T-helper 17 cell (primary cell): Measurements from ENCODE around the gene IZUMO4. TPM values are rescaled to one million over a fixed set of nuclear protein-coding genes. Genes with fewer than 3 reads are reported as not detected.
A peak's percentile ranks its signal among the peaks of the same experiment; 100 is the strongest.

ENCODE experiments used
- ATAC-seq: fragments of 150-1000 bp; cut with Tn5 transposase; 2 replicates; pipeline ENCODE4 v1.10.0; 2021; ENCODE audit warnings: mild to moderate bottlenecking, moderate library complexity
- DNase-seq, 3 donors: peaks; one replicate each; pipeline versions ENCODE4 v3.0.0 to v3.0.0-alpha.2; 2020 to 2021
- H3K9me3 ChIP-seq: one replicate; pipeline ENCODE4 v1.7.0; 2013; ENCODE audit warnings: low read length, mild to moderate bottlenecking; ENCODE audit not compliant: control insufficient read depth, poor library complexity, severe bottlenecking
- H3K27ac Mint-ChIP-seq: one replicate; pipeline ENCODE4 v1.8.0; 2022; ENCODE audit warnings: mild to moderate bottlenecking, moderate library complexity, mixed read lengths
- H3K27me3 Mint-ChIP-seq: one replicate; pipeline ENCODE4 v1.8.0; 2022; ENCODE audit warnings: mixed read lengths
- H3K36me3 Mint-ChIP-seq: one replicate; pipeline ENCODE4 v1.8.0; 2022; ENCODE audit warnings: low read depth, mixed read lengths
- H3K4me1 Mint-ChIP-seq: one replicate; pipeline ENCODE4 v1.8.0; 2022; ENCODE audit warnings: mild to moderate bottlenecking, mixed read lengths
- H3K4me3 Mint-ChIP-seq: one replicate; pipeline ENCODE4 v1.8.0; 2022; ENCODE audit warnings: mild to moderate bottlenecking, moderate library complexity, mixed read lengths
- total RNA-seq, 4 donors: library from RNA in 2 of 4; stranded (reverse) in 2 of 4; gene quantifications; one replicate each; pipeline ENCODE4 v1.2.3 and lab custom pipeline; 2022 to 2026

IZUMO4 gene, protein sequence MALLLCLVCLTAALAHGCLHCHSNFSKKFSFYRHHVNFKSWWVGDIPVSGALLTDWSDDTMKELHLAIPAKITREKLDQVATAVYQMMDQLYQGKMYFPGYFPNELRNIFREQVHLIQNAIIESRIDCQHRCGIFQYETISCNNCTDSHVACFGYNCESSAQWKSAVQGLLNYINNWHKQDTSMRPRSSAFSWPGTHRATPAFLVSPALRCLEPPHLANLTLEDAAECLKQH
- total RNA-seq = 10 to 100 TPM; 12.3 to 19.8 TPM
- 9.5 to 10.0 reads per million in 2 donors for total RNA-seq (lab: John Stamatoyannopoulos, UW)

DNA sequence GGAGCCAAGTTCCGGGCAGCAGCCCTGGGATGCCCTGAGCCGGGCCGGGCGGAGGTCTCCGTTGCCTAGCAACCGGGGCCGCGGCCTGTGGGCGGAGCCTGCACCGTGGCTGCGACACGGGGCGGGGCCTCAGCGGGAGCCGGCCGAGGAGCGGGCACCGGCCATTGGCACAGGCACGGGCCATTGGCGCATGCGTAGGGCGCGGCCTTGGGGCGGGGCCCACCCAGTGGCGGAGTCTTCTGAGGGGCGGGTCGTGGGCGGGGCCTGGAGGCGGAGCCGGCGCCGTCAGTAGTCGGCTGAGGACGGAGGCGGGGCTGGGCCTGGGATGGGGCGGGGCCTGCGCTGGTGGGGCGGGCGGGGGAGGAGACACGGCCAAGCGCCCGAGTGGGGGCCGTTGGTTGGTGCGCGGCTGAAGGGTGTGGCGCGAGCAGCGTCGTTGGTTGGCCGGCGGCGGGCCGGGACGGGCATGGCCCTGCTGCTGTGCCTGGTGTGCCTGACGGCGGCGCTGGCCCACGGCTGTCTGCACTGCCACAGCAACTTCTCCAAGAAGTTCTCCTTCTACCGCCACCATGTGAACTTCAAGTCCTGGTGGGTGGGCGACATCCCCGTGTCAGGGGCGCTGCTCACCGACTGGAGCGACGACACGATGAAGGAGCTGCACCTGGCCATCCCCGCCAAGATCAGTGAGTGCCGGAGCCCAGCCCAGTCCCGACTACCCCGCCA lies at the start of gene IZUMO4:
IZUMO4 (plus strand) TSS at position 436 of the 723 bp plus-strand sequence; CDS start at position 467, 31 bp downstream.
- peaks cover 20% of the 10 kb centered on the region for H3K4me1 Mint-ChIP-seq
- peak; percentile 83 for ATAC-seq

DNA sequence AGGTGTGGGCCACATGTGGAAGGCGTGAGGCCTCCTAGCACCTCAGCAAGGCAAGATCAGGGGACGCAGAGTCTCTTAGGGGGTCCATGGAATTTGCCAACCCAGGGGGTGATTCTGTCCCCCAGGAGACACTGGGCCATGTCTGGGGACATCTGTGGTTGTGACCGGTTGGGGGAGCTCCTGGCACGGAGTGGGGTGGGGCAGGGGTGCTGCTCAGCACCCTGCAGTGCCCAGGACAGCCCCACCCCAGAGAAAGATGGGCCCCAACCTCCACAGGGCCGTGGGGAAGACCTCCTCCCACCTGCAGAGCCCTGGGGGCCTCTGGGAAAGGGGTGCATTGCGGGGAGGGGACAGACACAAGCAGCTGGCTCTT lies 49.7 kb upstream of the IZUMO4 start:
- ATAC-seq = no peak
- H3K36me3 Mint-ChIP-seq = peaks cover 2% of the 10 kb centered on the region
- no peak overlapping the region for H3K27ac Mint-ChIP-seq
- H3K4me1 Mint-ChIP-seq = peaks cover 38% of the 10 kb centered on the region
- peak overlapping the region; percentile 60 for H3K4me3 Mint-ChIP-seq
- H3K27me3 Mint-ChIP-seq = no peaks in the 10 kb centered on the region
- H3K9me3 ChIP-seq = no peaks in the 10 kb centered on the region
- no peak for DNase-seq

More for the DNA sequence above, at the start of gene IZUMO4:
- no peaks in the 10 kb centered on the region for H3K9me3 ChIP-seq
- DNase-seq = peak; percentile 100
- Mint-ChIP-seq H3K27ac (peak within 1 kb of the TSS; percentile 96), H3K4me3 (peak within 1 kb of the TSS; percentile 98), H3K36me3 (no peaks in the 10 kb centered on the region), H3K27me3 (no peaks in the 10 kb centered on the region)

DNA sequence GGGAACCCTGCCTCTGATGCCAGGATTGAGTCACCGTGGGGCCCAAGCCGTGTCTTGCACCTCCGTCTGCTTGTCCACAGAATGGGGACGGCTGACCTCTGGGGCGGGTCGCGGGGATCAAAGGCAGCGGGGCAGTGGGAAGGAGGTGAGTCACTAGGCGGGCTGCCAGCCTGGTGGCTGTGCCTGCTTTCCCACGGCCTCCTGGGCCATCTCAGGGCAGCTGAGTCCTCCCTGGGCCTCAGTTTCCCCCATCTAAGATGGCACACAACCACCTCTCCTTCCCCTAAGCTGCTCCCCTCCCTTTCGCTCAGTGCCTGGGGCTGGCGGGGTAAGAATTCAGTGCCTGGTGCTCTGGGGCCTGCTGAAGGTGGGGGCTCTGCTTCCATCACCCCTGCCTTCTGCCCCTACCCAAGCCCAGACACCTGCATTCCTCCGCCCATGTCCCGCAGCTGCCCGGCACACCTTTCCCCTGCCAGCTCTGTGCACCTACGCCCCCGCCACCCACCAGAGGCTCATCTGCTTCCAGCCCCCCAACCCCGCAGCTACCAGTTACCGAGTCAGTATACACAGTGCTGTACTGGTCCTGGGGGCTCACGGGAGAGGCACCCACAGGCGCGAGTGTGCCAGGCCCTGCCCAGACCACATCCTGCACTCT lies 49.1 kb upstream of the IZUMO4 start:
- peaks cover 37% of the 10 kb centered on the region for H3K4me1 Mint-ChIP-seq
- peak in 1 of 3 donors; percentile 32 for DNase-seq

DNA sequence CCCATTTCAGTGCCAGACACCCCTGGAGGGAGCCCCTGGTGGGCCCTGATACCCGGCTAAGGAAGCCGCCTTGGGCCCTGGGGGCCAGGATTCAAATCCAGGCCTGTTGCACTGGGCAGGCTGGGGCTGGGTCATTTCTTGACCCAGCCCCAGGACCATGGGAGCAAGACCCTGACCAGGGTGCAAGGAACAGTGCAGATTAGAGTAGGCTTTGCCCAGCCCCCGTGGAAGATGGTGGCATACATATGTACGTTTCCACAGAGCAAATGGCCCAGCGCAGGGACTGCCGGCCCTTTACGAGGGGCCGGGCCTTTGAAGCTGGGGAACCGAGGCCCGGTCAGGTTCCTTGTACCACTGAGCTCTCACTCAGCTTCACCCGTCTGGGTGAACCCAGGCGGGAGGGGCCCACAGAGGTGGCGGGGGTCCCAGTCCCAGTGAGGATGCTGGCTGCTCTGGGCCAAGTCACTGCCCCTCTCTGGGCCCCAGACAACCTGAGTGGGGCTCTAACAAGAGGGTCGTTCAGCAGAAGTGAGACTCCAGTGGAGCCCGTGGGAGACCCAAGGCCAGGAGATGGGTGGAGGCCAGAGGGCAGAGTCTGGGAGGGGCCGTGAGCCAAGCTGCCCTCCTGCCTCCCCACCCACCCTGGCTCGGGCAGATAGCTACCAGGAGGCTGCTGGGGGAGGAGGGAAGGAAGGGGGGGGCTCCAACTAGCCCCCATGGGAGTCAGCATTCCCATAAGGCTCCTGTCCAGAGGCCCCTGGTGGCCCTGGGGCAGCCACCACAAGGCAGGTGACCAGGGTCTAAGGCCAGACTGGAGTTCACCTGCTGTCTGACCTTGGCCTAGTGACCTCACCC lies 48.4 kb upstream of the IZUMO4 start:
- Mint-ChIP-seq H3K36me3 (peaks cover 2% of the 10 kb centered on the region), H3K4me1 (peaks cover 33% of the 10 kb centered on the region), H3K27ac (peak overlapping the region; percentile 84), H3K27me3 (no peaks in the 10 kb centered on the region), H3K4me3 (peak overlapping the region; percentile 89)
- H3K9me3 ChIP-seq = no peaks in the 10 kb centered on the region
- ATAC-seq (no peak), DNase-seq (no peak)

More for the DNA sequence above, 49.1 kb upstream of the IZUMO4 start:
- H3K4me3 Mint-ChIP-seq = peak overlapping the region; percentile 89
- H3K36me3 Mint-ChIP-seq = peaks cover 2% of the 10 kb centered on the region
- peak overlapping the region; percentile 84 for H3K27ac Mint-ChIP-seq
- no peaks in the 10 kb centered on the region for H3K27me3 Mint-ChIP-seq
- H3K9me3 ChIP-seq = no peaks in the 10 kb centered on the region
- ATAC-seq = no peak

DNA sequence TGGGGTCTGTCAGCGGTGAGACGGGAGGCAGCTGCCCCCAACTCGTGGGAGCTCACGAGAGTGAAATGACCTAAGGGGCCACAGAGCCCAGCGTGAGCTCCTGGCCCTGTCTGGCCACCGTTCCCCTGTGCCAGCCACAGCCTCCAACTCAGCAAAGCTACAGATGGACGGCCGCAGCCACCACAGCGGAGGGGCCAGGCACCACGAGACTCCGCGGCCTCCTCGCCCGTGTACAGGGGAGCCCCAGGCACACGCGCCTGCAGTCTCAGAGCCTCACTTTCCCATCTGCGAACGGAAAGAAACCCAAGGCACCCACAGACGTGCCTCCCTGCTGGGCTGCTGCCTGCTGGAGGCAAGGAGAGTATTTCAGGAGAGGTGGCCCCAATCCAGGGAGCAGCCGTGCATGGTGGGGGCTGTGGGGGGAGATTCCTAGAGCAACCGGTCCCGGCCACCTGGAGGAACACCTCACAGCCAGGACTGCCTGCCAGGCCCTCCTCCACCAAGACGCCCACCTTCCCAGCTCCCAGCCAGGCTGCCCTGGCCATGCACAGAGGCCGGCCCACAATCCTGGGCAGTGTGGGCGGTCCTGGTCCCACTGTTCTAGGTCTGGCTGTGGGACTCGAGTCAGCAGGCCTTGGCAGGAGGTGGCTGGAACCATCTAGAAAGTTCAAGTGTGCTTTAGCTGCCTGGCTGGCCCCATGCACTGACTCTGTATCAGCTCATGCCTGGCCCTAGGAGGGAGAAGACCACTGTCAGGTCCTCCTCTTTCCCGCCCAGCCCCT lies 47.6 kb upstream of the IZUMO4 start:
- no peak for DNase-seq
- H3K27me3 Mint-ChIP-seq = no peaks in the 10 kb centered on the region
- H3K36me3 Mint-ChIP-seq = peaks cover 2% of the 10 kb centered on the region

DNA sequence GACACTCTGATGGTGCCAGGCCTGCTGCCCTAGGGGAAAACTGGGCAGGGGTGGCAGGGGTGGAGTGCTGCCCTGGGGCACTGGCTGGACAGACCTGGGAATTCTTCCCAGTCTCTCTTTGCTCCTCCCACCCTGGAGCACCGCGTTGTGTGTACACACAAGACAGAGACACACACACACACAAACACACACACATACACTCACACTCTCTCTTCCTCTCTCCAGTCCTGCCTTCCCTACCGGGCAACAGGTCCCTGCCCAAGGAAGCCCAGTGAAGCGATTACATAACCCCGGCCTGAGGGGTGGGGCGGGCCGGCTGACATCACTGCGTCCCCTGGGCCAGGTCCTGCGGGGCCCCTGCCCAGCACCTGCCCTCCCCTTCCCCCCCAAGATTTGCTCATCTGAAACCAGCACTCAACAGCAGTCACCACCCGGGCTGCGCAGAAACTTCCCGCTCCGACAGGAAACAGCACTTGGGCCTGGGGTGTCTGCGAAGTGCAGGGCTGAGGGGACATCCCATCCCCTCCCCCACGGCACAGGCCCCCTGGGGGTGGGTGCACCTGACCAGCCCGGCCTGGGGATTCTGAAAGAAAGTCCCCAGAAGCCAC lies 46.9 kb upstream of the IZUMO4 start:
- peak in 1 of 3 donors; percentile 38 for DNase-seq
- H3K9me3 ChIP-seq = no peaks in the 10 kb centered on the region
- peak overlapping the region; percentile 84 for H3K27ac Mint-ChIP-seq
- H3K4me1 Mint-ChIP-seq = peaks cover 26% of the 10 kb centered on the region
- peak overlapping the region; percentile 89 for H3K4me3 Mint-ChIP-seq
- ATAC-seq = peak; percentile 15
- H3K27me3 Mint-ChIP-seq = no peaks in the 10 kb centered on the region
- H3K36me3 Mint-ChIP-seq = peaks cover 2% of the 10 kb centered on the region

More for the DNA sequence above, 47.6 kb upstream of the IZUMO4 start:
- Mint-ChIP-seq H3K27ac (peak overlapping the region; percentile 84), H3K4me1 (peaks cover 31% of the 10 kb centered on the region), H3K4me3 (peak overlapping the region; percentile 89)
- no peak for ATAC-seq
- no peaks in the 10 kb centered on the region for H3K9me3 ChIP-seq

DNA sequence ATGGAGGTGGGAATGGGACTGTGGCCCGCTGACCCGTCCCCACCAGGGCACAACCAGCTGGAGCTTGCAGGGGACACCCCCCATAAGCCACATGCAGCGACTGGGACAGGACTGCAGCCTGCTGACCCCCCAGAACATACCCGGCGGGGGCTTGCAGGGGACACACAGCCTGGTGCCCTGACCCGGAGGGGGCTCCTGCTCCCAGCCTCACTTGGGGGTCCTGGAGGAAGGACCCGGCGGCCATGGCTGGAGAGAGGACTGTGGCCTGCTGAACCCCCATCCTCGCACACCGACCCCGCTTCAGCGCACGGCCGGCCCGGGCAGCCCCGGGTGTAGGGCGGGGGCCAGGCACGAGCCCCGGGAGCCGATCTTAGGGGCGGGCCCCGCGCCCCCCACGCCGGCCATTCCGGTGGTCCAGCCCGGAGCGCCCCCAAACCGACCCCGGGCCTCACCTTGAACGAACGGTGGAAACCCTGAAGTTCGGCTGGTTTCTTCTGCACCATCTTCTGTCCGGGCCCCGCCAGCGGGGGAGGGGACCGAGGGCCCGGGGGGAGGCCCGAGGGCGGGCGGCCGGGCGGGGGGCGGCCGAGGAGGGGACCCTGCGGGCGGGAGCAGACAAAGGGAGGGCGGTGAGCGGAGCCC lies 46.2 kb upstream of the IZUMO4 start:
- no peak for ATAC-seq

DNA sequence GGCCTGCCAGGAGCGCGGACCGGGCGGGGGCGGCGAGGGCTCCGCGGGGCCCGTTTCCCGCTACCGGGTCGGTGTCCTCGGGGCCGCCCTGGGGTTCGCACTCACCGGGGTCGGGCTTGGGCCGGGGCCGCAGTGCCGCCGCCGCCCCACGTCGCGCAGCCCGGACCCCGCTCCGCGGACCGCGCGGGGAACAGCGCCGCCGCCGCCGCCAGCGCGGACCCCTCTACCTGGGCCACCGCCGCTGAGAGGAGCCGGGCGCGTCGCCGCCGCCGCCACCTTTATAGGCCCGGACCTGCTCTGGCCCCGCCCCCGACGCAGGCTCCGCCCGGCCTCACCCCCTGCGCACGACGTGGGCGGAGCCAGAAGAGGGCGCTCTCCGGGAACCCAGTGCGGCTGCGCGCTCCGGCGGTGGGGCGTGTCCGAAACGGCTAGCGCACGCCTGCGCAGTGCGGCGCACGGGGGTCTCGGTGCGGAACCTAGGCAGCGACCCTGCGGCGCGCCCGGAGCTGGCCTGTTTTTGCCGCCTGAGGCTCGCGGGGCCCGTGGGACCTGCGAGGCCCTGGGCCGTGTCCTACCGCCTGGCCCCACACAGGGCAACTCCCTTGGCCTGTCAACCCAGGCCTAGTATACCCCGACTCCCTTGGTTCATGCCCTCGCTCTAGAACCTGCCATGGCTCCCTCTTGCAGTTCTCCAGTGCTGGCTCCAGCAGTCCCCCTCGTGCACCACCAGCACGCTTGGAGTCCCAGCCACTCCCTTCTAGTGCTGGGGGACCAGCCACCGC lies 45.5 kb upstream of the IZUMO4 start, which contains the start of gene MKNK2:
MKNK2 (minus strand) TSS at position 254 of the 782 bp plus-strand sequence. CDS start 393 bp downstream, outside the sequence.
- peak; percentile 81 for ATAC-seq
- H3K36me3 Mint-ChIP-seq = peaks cover 2% of the 10 kb centered on the region
- DNase-seq = peak; percentile 91 to 98 (median 95)
- H3K9me3 ChIP-seq = no peaks in the 10 kb centered on the region
- H3K27ac Mint-ChIP-seq = peak within 1 kb of the TSS; percentile 95
- peaks cover 30% of the 10 kb centered on the region for H3K4me1 Mint-ChIP-seq
- no peaks in the 10 kb centered on the region for H3K27me3 Mint-ChIP-seq
- peak within 1 kb of the TSS; percentile 89 for H3K4me3 Mint-ChIP-seq

More for the DNA sequence above, 46.2 kb upstream of the IZUMO4 start:
- H3K27me3 Mint-ChIP-seq = no peaks in the 10 kb centered on the region
- no peaks in the 10 kb centered on the region for H3K9me3 ChIP-seq
- peaks cover 27% of the 10 kb centered on the region for H3K4me1 Mint-ChIP-seq
- peak overlapping the region; percentile 95 for H3K27ac Mint-ChIP-seq
- peaks cover 2% of the 10 kb centered on the region for H3K36me3 Mint-ChIP-seq
- DNase-seq = no peak
- peak overlapping the region; percentile 89 for H3K4me3 Mint-ChIP-seq

DNA sequence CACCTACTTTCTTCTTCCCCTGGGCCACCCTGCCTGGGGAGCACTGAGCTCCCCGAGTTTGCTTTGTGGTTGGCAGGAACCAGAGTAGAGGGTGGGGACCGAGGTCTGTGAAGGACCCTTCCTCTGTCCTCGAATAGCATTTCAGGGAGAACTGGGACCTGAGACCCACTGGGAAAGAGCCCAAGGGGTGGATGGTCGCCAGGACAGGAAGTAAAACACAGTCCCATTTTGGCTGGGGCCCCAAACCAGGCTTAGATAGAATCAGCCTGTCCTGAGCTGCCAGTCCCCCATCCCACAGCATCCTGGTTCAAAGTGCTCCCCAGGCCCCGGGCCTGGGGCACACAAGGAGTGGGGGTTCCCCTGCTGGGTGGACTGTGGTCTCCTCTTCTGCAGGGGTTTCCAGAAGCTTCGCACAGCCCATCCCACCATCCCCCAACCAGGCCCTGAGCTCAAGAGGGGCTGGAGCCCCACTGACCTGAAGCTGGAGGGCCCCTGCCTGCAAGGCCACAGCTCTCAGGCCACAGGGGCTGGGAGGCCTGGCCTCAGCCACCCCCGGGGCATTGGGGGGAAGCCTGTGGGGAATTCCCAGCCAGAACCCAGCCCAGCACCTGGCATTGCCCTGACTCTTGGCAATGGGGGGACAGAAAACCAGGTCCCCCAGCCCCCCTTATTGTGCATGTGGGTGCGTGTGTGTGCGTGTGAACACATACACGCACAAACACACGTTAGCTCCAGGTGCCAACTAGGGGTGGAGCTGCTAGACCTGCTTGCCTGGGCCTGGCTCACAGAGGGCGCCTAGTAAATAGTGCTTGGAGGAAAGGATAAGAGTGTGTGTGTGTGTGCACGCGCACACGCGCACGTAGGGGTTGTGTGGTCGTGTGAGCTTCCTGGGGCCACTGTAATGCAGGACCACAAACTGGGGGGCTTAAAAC lies 44.7 kb upstream of the IZUMO4 start:
- H3K9me3 ChIP-seq = no peaks in the 10 kb centered on the region
- no peaks in the 10 kb centered on the region for H3K27me3 Mint-ChIP-seq
- peak overlapping the region; percentile 95 for H3K27ac Mint-ChIP-seq
- peaks cover 2% of the 10 kb centered on the region for H3K36me3 Mint-ChIP-seq
- peaks cover 34% of the 10 kb centered on the region for H3K4me1 Mint-ChIP-seq
- H3K4me3 Mint-ChIP-seq = peak overlapping the region; percentile 88
- ATAC-seq (peak; percentile 44), DNase-seq (peak; percentile 34 to 51 (median 40))
